GM12878 (cell line): ENCODE measurements around the gene ZNF324. TPM values are rescaled to one million over a fixed set of nuclear protein-coding genes. Genes with fewer than 3 reads are reported as not detected.
A peak's percentile ranks its signal among the peaks of the same experiment; 100 is the strongest.

Experiments used
- ATAC-seq: fragments of 200-7000 bp; cut with Tn5 transposase; 3 replicates; pipeline ENCODE4 v1.9.1; 2020; ENCODE audit warnings: mild to moderate bottlenecking, moderate library complexity
- BruUV-seq: library from RNA; stranded (reverse); fragments of 400-500 nt; replicated peaks from 2 replicates; lab custom pipeline; 2021; lab: Mats Ljungman, UMichigan
- CTCF ChIA-PET: fragments of 300-600 bp; sonication (Branson Sonifier 250); formaldehyde crosslinking; extraction: SDS; loops from one replicate; lab custom pipeline; 2021; ENCODE audit warnings: inconsistent platforms; lab: Yijun Ruan, JAX
- POLR2A ChIA-PET: fragments of 350-600 bp; formaldehyde crosslinking; extraction: SDS; loops from one replicate; lab custom pipeline; 2021; ENCODE audit warnings: inconsistent platforms; lab: Charles Lee
- RAD21 ChIA-PET: fragments of 300-600 bp; sonication (Branson Sonifier 250); formaldehyde crosslinking; loops from one replicate; lab custom pipeline; 2023; ENCODE audit warnings: antibody characterized with exemption; ENCODE audit not compliant: unreplicated experiment; lab: Charles Lee
- SMC1A ChIA-PET: fragments of 300-600 bp; sonication (Branson Sonifier 250); formaldehyde crosslinking; loops from one replicate; lab custom pipeline; 2023; ENCODE audit not compliant: unreplicated experiment, uncharacterized antibody; lab: Charles Lee
- DNase-seq: peaks from one replicate; pipeline ENCODE4 v3.0.0-alpha.2; 2011; ENCODE audit warnings: low read depth, low spot score
- FAIRE-seq: peaks from 3 replicates; lab custom pipeline; 2011; peaks lifted over from hg19 to GRCh38; lab: Jason Lieb, UNC
- H2AFZ ChIP-seq: 2 replicates; pipeline ENCODE4 v1.6.0; 2011; ENCODE audit warnings: low read depth, low read length, control low read depth; ENCODE audit not compliant: control insufficient read depth
- H3K27ac ChIP-seq: 2 replicates; pipeline ENCODE4 v1.5.1; 2011; ENCODE audit warnings: control low read depth; ENCODE audit not compliant: control insufficient read depth, insufficient read depth
- H3K27me3 ChIP-seq, 2 experiments: replicated peaks in 1 of 2; 2 replicates each; pipeline versions ENCODE4 v1.6.0 to v1.6.1; 2011; ENCODE audit warnings: low read length in 1 of 2; ENCODE audit not compliant: control insufficient read depth in 2 of 2, insufficient read depth in 2 of 2
- H3K36me3 ChIP-seq, 2 experiments: 2 replicates each; pipeline ENCODE4 v1.5.1; 2011; ENCODE audit warnings: low read length in 1 of 2; ENCODE audit not compliant: control insufficient read depth in 2 of 2, insufficient read depth in 2 of 2
- H3K4me1 ChIP-seq: 2 replicates; pipeline ENCODE4 v1.6.1; 2011; ENCODE audit warnings: mild to moderate bottlenecking, low read length, moderate library complexity, mixed read lengths; ENCODE audit not compliant: control insufficient read depth, insufficient read depth
- H3K4me2 ChIP-seq: 2 replicates; pipeline ENCODE4 v1.6.0; 2011; ENCODE audit warnings: control low read depth; ENCODE audit not compliant: control insufficient read depth, insufficient read depth
- H3K4me3 ChIP-seq: fragments of 200-600 bp; sonication (generic); 2 replicates; pipeline ENCODE4 v1.5.1; 2016
- H3K79me2 ChIP-seq: 2 replicates; pipeline ENCODE4 v1.6.0; 2011; ENCODE audit warnings: low read length; ENCODE audit not compliant: control insufficient read depth, insufficient read depth
- H3K9ac ChIP-seq: 2 replicates; pipeline ENCODE4 v1.8.0; 2011; ENCODE audit warnings: low read length, control low read depth, mixed read lengths; ENCODE audit not compliant: control insufficient read depth, insufficient read depth
- H3K9me3 ChIP-seq: replicated peaks from 3 replicates; pipeline ENCODE4 v1.5.1; 2011; ENCODE audit warnings: mild to moderate bottlenecking, low read length; ENCODE audit not compliant: control insufficient read depth, insufficient read depth
- H4K20me1 ChIP-seq: 2 replicates; pipeline ENCODE4 v1.6.0; 2011; ENCODE audit not compliant: control insufficient read depth, insufficient read depth
- CBX5 ChIP-seq: sonication (generic); IDR thresholded peaks from 2 replicates; pipeline ENCODE4 v1.6.1; 2016; ENCODE audit warnings: low read depth, moderate library complexity, mild to moderate bottlenecking, inconsistent platforms
- EED ChIP-seq: sonication (generic); IDR thresholded peaks from 2 replicates; pipeline ENCODE4 v1.6.1; 2016; ENCODE audit warnings: antibody characterized with exemption, low read depth
- EP300 ChIP-seq, 2 experiments: fragments of 150-350 bp in 1 of 2; IDR thresholded peaks; 2 replicates each; pipeline ENCODE4 v1.6.1; 2011 to 2012; ENCODE audit warnings: low read depth in 2 of 2, low read length in 2 of 2, borderline replicate concordance in 1 of 2, improper control_type of control experiment in 1 of 2, inconsistent platforms in 1 of 2; ENCODE audit not compliant: control insufficient read depth in 1 of 2
- HDAC6 ChIP-seq: fragments of 200-600 bp; sonication (generic); IDR thresholded peaks from one replicate; pipeline ENCODE4 v1.8.0; 2017; ENCODE audit warnings: antibody characterized with exemption; ENCODE audit not compliant: unreplicated experiment
- IKZF2 ChIP-seq, 2 experiments: fragments of 450-650 bp; IDR thresholded peaks; 2 replicates each; pipeline ENCODE4 v1.6.1; 2017; ENCODE audit warnings: mild to moderate bottlenecking in 2 of 2, moderate library complexity in 2 of 2
- JUND ChIP-seq: IDR thresholded peaks from 2 replicates; pipeline ENCODE4 v1.6.1; 2012; ENCODE audit warnings: low read depth, mild to moderate bottlenecking, low read length, improper control_type of control experiment, moderate library complexity
- LARP7 ChIP-seq: fragments of 450-650 bp; IDR thresholded peaks from 2 replicates; pipeline ENCODE4 v1.6.1; 2017; ENCODE audit warnings: mild to moderate bottlenecking
- MEF2A ChIP-seq: IDR thresholded peaks from 2 replicates; pipeline ENCODE4 v1.6.1; 2011; ENCODE audit warnings: low read depth, mild to moderate bottlenecking, low read length, moderate library complexity; ENCODE audit not compliant: insufficient read depth
- MEF2B ChIP-seq: fragments of 450-650 bp; IDR thresholded peaks from 2 replicates; pipeline ENCODE4 v1.6.1; 2018; ENCODE audit warnings: mild to moderate bottlenecking, moderate library complexity; ENCODE audit not compliant: partially characterized antibody, poor library complexity, severe bottlenecking
- NFYB ChIP-seq: IDR thresholded peaks from 2 replicates; pipeline ENCODE4 v1.6.1; 2011; ENCODE audit warnings: low read depth, mild to moderate bottlenecking, low read length, improper control_type of control experiment, moderate library complexity; ENCODE audit not compliant: insufficient read depth
- ZBED1 ChIP-seq: IDR thresholded peaks from 2 replicates; pipeline ENCODE4 v1.6.1; 2016; ENCODE audit warnings: borderline replicate concordance
- ZNF217 ChIP-seq: fragments of 450-650 bp; IDR thresholded peaks from 2 replicates; pipeline ENCODE4 v1.6.1; 2017; ENCODE audit warnings: antibody characterized with exemption, mild to moderate bottlenecking
- ZNF24 ChIP-seq: fragments of 450-650 bp; IDR thresholded peaks from 2 replicates; pipeline ENCODE4 v1.6.1; 2017; ENCODE audit warnings: antibody characterized with exemption, mild to moderate bottlenecking
- WGBS: methylation state at CpG from one replicate; pipeline ENCODE4 v1.1.6; 2016; ENCODE audit warnings: low lambda C conversion rate; ENCODE audit not compliant: insufficient replicate concordance, insufficient coverage; ENCODE audit errors: missing lambda C conversion rate; 5-methylcytosine and 5-hydroxymethylcytosine counted together
- in situ Hi-C: fragments of 300-500 bp; cut with MboI; formaldehyde crosslinking; loops from 9 replicates; pipeline ENCODE4 v1.14.3; 2018; ENCODE audit warnings: mixed read lengths
- intact Hi-C: fragments of 100-400 bp; cut with micrococcal nuclease; formaldehyde crosslinking; loops from one replicate; pipeline ENCODE4 v1.14.2; 2022; ENCODE audit not compliant: unreplicated experiment
- polyA plus RNA-seq, 11 experiments: library from polyadenylated mRNA; depleted of rRNA in 4 of 11; unstranded in 6 of 11; stranded (reverse) in 5 of 11; fragments of >200 nt; fragmentation: Nextera tagmentation in 4 of 11; fragmentation: Illumina TruSeq in 1 of 11; extraction: Ambion mirVana in 4 of 11; extraction: Trizol in 1 of 11; gene quantifications; 1 replicate in 1 of 11; 2 replicates in 10 of 11; pipeline versions ENCODE4 v1.2.1 to v1.2.3, GENCODE V29; 2011 to 2016; ENCODE audit warnings: inconsistent platforms in 2 of 11, missing spikeins in 2 of 11, low read depth in 1 of 11
- total RNA-seq, 4 experiments: library from RNA; depleted of rRNA in 3 of 4; stranded (reverse); fragments of >200 nt in 3 of 4; fragmentation: Illumina TruSeq in 1 of 4; extraction: Trizol in 1 of 4; gene quantifications; 2 replicates each; pipeline versions ENCODE4 v1.2.1 to v1.2.3, GENCODE V29; 2013 to 2021
- TF ChIP-seq, protein P1 (sequence below): fragments of 450-650 bp; IDR thresholded peaks from 2 replicates; pipeline ENCODE4 v1.6.1; 2017; ENCODE audit warnings: low read depth, mild to moderate bottlenecking, moderate library complexity

Gene ZNF324
- total and polyA plus RNA-seq, 10 of the 15 experiments (the other 5 are each of a cell fraction or from before 2014, with no cell fraction given) = 0.71 to 13.9 (median 7.0) TPM

DNA sequence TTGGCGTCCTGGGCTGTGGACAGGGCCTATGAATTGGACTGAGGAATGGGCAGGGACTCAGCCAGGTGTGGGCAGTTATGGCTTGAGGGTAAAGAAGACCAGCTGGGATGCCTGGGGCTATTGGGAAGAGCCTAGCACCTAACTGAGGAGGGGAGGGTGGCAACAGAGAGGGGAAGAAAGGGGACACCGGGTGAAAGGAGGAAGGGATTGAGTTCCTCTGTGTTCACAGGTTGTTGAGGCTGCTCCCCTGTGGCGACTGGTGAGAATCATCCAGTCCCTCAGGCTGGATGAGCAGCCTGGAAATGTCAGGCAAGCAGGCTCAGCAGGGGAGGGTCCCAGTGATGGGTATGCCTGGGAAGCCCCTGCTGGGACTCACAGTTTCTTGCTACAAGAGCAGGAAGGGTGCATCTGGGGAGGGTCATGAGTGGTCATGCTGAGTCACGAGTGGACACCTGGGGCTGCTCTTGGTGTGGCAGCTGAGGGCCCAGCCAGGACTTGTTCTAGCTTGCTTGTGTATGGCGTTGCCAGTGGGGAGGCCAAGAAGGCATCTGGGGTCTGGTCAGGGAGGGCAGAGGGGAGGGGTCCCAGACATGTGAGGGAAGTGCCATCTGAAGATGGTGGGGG lies 1.4 kb downstream of the ZNF324 start:
- Histone ChIP-seq H3K79me2 (peaks cover 17% of the 10 kb centered on the region), H4K20me1 (no peaks in the 10 kb centered on the region), H3K9ac (no peak overlapping the region), H3K36me3 (peaks cover 7% of the 10 kb centered on the region in 2 experiments)
- SMC1A ChIA-PET = interaction anchor here (1.3 to 1.5 kb wide), 2 partner anchors 59 to 60 kb away, joined by 3 to 4 read pairs; partner anchors contain the start of gene ZNF584
- WGBS = 38% methylated on average over 5 of the region's 5 CpGs
- DNase-seq = no peak
- RAD21 ChIA-PET = no interaction called here
- no peak for TF ChIP-seq IKZF2 (IDR thresholded peaks at IDR 0.05)
- TF ChIP-seq, all 136 proteins: peak for 0
- ChIA-PET POLR2A (no interaction called here), CTCF (no interaction called here)
- H3K9me3 ChIP-seq = no peaks in the 10 kb centered on the region
- H3K4me1 ChIP-seq = peaks cover 14% of the 10 kb centered on the region
- no peak overlapping the region for H3K27ac ChIP-seq
- BruUV-seq = no TSS peak
- ATAC-seq (no peak), FAIRE-seq (no peak)
- H2AFZ ChIP-seq = no peak overlapping the region
- H3K4me3 ChIP-seq = peak overlapping the region; percentile 61; the same call in 1 of the 2 replicates
- intact Hi-C loops (loop anchor here (5.0 kb wide), 2 partner anchors 61 to 141 kb away; partner anchors contain the start of genes ZNF584 and ZSCAN22), in situ Hi-C loops (no loop called here)
- H3K27me3 ChIP-seq = no peaks in the 10 kb centered on the region
- H3K4me2 ChIP-seq = peak overlapping the region; percentile 32; the same call in 1 of the 2 replicates

DNA sequence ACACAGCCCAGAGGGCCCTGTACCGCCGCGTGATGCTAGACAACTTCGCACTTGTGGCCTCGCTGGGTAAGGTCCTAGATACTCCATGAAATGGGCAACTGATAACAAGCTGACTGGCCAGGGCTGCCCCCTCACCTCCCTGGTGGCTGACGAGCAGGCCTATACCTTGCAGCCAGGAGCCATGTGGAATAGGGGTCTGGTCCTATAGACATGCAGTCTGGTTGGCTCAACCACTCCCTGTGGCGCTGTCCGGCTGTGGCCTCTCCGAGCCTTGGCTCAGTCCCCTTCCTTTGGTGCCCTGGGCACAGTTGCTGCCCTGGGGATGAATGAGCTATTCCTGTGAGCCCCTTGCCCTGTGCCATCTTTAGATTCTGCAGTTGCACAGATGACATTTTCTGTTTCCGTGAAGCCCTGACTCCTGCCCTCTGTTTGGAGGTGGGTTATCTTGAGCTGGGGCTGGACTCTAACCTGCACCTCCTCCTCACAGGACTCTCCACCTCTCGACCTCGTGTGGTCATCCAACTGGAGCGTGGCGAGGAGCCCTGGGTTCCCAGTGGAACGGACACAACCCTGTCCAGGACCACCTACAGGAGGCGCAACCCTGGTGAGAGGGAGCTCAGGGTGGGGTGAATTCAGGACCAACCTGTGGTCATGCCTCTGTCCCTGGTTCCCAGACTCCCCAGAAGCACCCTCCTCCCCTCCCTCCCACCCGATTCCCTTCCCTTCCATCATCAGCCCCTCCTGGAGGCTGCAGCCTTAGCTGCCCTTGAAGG lies 2.5 kb downstream of the ZNF324 start:
- peaks cover 17% of the 10 kb centered on the region for H3K79me2 ChIP-seq
- no peak for FAIRE-seq
- no peak for DNase-seq
- H3K4me1 ChIP-seq = peaks cover 12% of the 10 kb centered on the region
- H3K9ac ChIP-seq = no peak overlapping the region
- H3K9me3 ChIP-seq = no peaks in the 10 kb centered on the region
- peaks cover 7% of the 10 kb centered on the region in 2 experiments for H3K36me3 ChIP-seq
- CTCF ChIA-PET = interaction anchor here (1.5 kb wide), 1 partner anchor 141 kb away, joined by 3 read pairs; no protein-coding TSS in a partner anchor
- BruUV-seq = no TSS peak
- H3K27me3 ChIP-seq = no peaks in the 10 kb centered on the region
- H3K27ac ChIP-seq = no peak overlapping the region
- H3K4me2 ChIP-seq = no peak overlapping the region
- in situ Hi-C loops (no loop called here), intact Hi-C loops (loop anchor here (5.0 kb wide), 2 partner anchors 62 to 142 kb away; partner anchors contain the start of genes ZNF584 and ZSCAN22)
- POLR2A ChIA-PET = no interaction called here
- H4K20me1 ChIP-seq = no peaks in the 10 kb centered on the region
- RAD21 ChIA-PET = no interaction called here
- no peak overlapping the region for H3K4me3 ChIP-seq
- ATAC-seq = no peak
- WGBS = 93% methylated on average over 16 of the region's 17 CpGs
- H2AFZ ChIP-seq = no peak overlapping the region
- SMC1A ChIA-PET = interaction anchor here (1.0 to 1.5 kb wide), 3 partner anchors 28 to 61 kb away, joined by 3 to 4 read pairs (median 3); partner anchors contain the start of gene ZNF584
- TF ChIP-seq EP300 (IDR thresholded peaks at IDR 0.05; ENCODE audit: borderline replicate concordance in 1 of 2, control insufficient read depth in 1 of 2, low read depth in 2 of 2, low read length in 2 of 2) (no peak), EED (no peak), ZNF217 (no peak), LARP7 (no peak), JUND (no peak), MEF2A (no peak), MEF2B (no peak), ZNF24 (no peak), ZBED1 (no peak), CBX5 (no peak), NFYB (no peak), HDAC6 (no peak)
- TF ChIP-seq, protein P1, sequence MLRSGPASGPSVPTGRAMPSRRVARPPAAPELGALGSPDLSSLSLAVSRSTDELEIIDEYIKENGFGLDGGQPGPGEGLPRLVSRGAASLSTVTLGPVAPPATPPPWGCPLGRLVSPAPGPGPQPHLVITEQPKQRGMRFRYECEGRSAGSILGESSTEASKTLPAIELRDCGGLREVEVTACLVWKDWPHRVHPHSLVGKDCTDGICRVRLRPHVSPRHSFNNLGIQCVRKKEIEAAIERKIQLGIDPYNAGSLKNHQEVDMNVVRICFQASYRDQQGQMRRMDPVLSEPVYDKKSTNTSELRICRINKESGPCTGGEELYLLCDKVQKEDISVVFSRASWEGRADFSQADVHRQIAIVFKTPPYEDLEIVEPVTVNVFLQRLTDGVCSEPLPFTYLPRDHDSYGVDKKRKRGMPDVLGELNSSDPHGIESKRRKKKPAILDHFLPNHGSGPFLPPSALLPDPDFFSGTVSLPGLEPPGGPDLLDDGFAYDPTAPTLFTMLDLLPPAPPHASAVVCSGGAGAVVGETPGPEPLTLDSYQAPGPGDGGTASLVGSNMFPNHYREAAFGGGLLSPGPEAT = no peak
